Gastroesophageal sphincter (tissue), 3 donors: ENCODE results near the gene DSCAML1.

ENCODE experiments used
- EP300 ChIP-seq: sonication (generic); formaldehyde crosslinking; IDR thresholded peaks from one replicate; pipeline ENCODE4 v1.6.1; 2017; ENCODE audit warnings: antibody characterized with exemption, mild to moderate bottlenecking
- POLR2A ChIP-seq, 2 donors: fragments of 450-650 bp; IDR thresholded peaks; one replicate each; pipeline ENCODE4 v1.6.1; 2017; ENCODE audit warnings: antibody characterized with exemption in 2 of 2, mild to moderate bottlenecking in 2 of 2, moderate library complexity in 1 of 2
- TF ChIP-seq, protein P1 (sequence below), 4 experiments: fragments of 200-600 bp in 2 of 4; fragments of 450-650 bp in 2 of 4; sonication (generic) in 1 of 4; IDR thresholded peaks; one replicate each; pipeline ENCODE4 v1.5.1; 2017 to 2019; ENCODE audit warnings: antibody characterized with exemption in 4 of 4, mild to moderate bottlenecking in 2 of 4, moderate library complexity in 2 of 4

DNA sequence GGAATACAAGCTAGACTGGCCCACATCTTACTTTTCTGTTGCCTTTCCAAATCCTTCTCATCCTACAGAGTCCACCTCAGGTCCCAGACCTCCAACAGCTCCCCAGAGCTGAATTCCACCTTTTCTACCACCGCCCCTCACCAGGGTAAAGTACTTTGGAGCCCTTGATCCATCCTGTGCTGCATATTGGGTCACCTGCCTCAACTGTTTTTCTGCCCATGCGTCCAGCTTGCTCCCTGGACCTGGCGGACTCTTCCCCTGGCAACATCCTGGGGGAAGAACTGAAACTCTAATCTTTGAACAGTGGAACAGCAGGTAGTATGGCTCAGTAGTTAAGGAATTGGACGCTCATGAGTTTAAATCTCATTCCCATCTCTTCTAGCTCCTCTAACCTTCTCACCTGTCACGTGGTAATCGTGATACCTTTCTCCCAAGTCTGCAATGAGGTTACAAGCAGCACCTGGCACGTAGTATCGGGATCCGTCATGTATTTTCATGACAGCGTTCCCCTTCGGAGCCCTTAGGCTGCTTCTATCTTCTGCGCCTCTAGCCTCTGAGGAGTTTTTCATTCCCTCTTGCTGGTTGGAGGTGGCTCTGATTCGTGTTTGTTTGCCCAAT lies 371.2 kb downstream of the DSCAML1 start:
- TF ChIP-seq, protein P1, sequence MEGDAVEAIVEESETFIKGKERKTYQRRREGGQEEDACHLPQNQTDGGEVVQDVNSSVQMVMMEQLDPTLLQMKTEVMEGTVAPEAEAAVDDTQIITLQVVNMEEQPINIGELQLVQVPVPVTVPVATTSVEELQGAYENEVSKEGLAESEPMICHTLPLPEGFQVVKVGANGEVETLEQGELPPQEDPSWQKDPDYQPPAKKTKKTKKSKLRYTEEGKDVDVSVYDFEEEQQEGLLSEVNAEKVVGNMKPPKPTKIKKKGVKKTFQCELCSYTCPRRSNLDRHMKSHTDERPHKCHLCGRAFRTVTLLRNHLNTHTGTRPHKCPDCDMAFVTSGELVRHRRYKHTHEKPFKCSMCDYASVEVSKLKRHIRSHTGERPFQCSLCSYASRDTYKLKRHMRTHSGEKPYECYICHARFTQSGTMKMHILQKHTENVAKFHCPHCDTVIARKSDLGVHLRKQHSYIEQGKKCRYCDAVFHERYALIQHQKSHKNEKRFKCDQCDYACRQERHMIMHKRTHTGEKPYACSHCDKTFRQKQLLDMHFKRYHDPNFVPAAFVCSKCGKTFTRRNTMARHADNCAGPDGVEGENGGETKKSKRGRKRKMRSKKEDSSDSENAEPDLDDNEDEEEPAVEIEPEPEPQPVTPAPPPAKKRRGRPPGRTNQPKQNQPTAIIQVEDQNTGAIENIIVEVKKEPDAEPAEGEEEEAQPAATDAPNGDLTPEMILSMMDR (IDR thresholded peaks at IDR 0.05), result no peak
- TF ChIP-seq EP300 (no peak), POLR2A (IDR thresholded peaks at IDR 0.05) (no peak)
